Adrenal gland (tissue), 5 donors: ENCODE measurements around the gene NAPA.

Experiments used
- CTCF ChIP-seq, 6 experiments: fragments of 450-650 bp in 4 of 6; fragments of 200-600 bp in 2 of 6; sonication (generic) in 1 of 6; IDR thresholded peaks; 1 replicate in 5 of 6; 2 replicates in 1 of 6; pipeline versions ENCODE4 v1.5.1 to v1.8.0; 2016 to 2021; ENCODE audit warnings: antibody characterized with exemption in 6 of 6, mild to moderate bottlenecking in 2 of 6, moderate library complexity in 1 of 6
- POLR2A ChIP-seq, 2 donors: fragments of 450-650 bp; IDR thresholded peaks; one replicate each; pipeline ENCODE4 v1.6.1; 2017; ENCODE audit warnings: antibody characterized with exemption in 2 of 2, mild to moderate bottlenecking in 2 of 2, moderate library complexity in 1 of 2
- donor health status: DM: no; HTN: no; CAD: no.

DNA sequence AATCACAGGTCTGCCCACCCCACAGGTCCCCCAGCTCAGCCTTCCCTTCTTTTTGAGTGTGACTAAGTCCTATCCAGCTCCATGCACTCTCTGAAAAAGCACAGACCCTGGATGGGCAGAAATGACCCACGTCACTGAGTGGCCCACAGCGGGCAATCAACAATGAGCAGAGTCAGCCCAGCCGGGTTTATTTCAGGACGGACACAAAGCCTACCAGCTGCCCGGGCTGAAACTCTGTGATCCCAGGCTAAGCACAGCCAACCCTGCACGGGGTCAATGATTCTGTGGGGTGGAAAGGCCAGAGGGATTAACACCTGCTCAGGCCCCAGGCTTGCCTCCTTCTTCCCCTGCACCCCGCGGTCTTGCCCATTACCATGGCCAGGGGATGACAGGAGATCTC, 8.4 kb downstream of the NAPA start:
- no peak for TF ChIP-seq CTCF (IDR thresholded peaks at IDR 0.05)
- no peak for TF ChIP-seq POLR2A (IDR thresholded peaks at IDR 0.05)
